ENCODE results near the gene ZNF609.

- no peak for TF ChIP-seq CTCF (IDR thresholded peaks at IDR 0.05; ENCODE audit: low read depth, low read length)
- TF ChIP-seq EZH2phosphoT487 (IDR thresholded peaks at IDR 0.05; ENCODE audit: low read depth): no peak
Observed at GRCh38 chr15:64558460-64559179, 98.2 kb downstream of the ZNF609 start.
